HG03520 (cell line): ENCODE measurements around the gene EFNA5.

Experiments
- ATAC-seq: cut with Tn5 transposase; IDR thresholded peaks from one replicate; pipeline ENCODE4 v1.9.1; 2021; ENCODE audit warnings: mild to moderate bottlenecking, moderate library complexity; ENCODE audit not compliant: unreplicated experiment

The EFNA5 gene

DNA sequence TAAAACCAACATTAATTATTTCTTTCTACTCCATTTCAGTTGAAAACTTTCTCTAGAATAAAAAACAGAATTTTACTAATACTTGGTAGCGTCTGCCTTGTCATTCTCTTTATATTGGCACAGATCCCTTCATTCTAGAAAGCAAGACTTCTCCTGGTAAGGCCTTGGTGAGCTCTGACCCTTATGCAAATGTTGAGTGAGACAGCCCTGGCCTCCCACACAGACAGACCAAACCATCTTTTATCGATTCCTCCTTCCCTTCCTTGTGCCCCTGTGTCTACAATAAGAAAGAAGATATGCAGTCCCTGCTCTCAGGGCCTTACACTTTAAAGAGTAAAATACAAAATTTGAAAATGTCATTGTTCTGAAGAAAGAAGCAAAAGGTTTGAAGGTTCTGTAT, 262.2 kb downstream of the EFNA5 start:
- no peak for ATAC-seq

DNA sequence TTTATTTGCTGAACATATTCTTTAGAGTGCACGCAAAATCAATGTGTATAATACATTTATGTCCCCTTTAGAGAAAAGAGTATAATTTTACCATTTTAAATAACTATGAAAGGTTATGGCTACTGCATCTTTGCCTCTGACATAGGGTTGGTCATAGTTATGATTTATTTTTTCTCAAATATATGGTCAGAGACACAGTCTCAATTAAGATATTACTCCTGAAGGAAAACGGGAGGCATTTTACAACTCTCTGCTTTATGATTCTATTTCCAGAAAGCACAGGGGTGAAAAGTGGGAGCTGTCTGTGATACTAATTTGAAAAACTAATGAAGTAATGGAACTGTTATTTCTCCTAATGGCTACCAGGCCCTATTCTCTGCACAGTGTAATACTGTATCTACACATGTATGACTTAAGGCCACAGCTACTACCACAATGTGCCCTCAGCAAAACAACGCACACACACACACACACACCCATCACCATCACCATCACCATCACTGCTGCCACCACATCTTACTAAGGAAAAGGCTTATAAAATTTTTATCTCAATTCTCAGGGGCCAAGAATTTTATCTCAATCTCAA, 262.9 kb downstream of the EFNA5 start:
- ATAC-seq: no peak

DNA sequence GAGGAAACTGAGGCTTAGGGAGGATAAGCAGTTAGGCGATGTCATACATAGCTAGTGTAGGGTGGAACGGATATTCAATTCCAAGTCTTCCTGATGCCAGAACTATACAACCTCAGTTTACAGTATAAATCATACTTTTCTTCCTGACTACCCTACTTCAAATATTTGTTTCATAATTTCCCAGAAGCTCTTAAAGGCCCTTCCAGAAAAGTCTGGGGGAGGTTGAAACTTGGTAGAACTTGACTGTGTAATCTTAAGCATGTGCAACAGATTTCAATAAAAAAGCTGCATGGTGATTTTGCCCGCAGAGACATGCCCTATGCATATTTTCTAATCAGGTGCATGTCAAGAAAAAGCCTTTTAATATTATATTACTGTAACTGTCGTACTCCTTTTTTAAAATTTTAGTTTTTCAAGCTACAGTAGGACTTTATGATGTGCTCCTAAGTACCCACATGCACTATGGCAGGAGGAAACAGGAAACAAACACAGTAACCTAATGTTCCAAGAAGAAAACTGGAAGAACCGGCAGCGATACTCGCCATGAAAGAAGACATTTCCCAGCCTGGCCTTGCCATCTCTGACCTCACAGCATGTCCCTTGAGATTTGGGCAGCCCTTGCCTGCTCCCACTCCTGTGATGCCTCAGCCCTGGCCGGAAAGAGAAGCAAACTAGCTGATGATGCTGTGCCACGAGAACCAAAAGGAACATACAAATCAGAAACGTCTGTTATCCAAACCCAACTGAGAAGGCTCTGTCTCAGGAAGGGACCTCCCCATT, 266.0 kb downstream of the EFNA5 start:
- no peak for ATAC-seq

DNA sequence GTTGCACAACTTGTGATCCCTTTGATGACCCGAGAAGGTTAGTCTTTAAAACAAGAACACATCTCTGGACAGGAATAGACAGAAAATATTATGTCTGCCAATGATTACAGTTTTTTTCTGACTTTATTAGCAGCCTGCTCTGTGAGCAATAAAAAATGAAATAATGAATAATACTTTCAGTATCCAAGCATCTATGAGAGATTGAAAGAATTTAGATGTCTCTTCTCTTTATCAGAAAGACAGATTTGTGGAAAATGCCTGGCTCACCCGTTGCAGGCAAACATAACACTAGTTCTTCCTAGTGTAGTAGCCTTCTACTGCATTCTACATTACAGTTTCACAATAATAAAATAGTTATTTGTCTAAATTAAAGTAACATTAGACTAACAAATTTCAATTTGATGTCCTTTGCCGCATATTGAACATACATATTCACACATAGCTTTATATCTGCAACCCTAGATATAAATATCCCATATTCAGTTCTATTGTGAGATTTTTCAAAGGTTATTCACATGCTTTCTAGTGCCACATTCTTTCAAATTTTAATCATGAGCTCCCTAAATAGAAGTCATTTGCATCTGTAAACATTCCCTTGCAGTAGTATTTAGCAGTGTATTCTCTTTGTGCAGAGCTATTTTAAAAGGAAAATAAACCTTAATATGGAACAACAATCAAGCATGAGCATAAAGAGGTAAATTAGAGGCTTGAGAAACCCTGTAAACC, 267.3 kb downstream of the EFNA5 start:
- ATAC-seq: no peak

DNA sequence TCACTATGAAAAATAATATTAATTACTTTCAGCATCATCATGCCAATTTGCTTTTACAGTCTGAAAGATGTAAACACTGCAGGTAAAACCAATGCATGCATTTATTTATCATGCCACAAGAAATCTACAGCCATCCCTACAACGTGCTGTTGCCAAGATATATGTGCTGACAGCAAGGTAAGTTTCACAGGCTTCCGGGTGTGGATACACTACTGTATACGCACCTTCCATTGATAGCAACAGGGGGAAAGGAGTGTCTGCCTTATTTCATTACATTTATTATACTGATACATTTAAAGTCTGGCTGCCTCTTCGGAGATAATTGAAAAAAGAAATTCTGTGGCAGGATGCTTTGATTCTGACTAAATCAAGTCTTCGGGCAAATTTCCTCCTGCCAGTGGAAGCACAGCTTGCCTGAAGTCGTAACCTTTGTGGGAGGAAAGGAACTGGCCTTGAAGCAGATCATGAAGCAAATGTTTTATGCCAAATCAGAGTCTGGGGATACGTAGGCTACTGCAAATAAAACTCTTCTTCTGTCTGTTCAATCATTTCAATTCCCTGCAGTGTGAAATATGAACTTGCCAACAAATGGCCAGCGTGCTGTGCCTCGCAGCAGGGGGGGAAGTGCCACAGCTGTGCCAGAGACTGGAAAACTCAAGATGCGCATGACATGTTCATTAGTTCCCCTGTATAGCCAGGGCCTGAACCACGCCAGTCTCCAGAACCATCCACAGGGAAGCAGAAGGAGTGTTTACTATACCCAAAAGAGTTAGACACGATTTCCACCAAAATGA, 268.1 kb downstream of the EFNA5 start:
- no peak for ATAC-seq

DNA sequence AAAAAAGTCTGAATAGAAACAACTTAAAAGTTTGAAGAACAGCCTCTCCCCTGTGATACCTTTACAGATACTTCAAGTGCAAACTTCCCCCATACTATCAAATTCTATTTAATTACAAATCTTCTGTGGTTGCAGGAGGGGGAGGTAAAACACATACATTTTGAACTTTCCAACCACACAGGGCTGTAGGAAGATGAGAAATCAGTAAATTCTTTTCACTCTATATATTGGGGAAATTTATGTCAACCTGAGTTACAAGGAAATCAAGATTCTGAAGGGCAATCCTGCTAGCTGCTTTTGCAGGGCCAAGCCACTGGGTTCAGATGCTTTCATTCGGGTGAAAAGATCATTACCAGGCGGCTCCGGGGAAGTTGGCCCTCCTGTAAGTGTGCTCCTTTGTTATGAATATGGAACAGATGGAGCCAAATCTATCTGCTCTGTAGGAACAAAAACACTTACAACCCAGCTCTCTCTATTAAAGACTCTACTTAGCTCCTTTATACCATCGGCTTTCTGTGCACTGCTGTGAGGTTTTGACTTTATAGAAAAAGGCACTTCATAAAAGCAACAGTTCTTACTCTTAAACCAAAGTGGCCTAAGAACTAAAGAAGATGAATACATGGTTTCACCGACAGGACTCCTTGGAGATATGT, 269.1 kb downstream of the EFNA5 start:
- ATAC-seq: no peak

DNA sequence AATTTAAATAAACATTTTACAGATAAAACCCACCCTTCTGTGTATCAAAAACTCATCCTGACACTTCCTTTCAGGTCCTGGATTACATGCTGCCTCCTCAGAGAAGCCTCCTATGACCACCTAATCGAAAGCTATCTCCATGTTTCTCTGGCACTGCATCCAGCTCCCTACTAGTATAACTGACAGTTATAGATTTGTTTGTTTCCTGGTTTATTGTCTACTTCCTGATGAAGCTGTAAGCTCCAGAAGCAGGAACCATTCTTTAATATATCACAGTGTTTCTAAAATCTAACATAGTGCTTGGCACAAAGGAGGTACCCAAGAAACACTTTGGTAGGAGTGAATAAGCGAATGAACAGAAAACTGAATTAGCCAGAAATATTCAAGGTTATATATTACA, 270.4 kb downstream of the EFNA5 start:
- no peak for ATAC-seq

DNA sequence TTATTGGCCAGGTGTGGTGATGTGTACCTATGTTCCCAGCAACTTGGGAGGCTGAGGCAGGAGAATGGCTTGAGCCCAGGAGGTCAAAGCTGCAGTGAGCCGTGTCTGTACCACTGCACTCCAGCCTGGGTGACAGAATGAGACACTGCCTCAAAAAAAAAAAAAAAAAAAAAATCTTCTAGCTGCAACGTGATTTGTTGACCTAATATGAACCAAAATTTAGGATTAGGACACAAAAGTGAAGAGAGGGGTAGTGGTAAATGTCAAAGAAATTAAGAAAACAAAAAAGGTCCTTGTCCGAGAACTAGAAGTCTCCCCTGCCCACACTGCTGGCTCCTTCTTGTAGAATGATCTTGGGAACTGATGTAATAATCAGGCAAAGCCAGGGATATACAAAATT, 272.0 kb downstream of the EFNA5 start:
- ATAC-seq: no peak

DNA sequence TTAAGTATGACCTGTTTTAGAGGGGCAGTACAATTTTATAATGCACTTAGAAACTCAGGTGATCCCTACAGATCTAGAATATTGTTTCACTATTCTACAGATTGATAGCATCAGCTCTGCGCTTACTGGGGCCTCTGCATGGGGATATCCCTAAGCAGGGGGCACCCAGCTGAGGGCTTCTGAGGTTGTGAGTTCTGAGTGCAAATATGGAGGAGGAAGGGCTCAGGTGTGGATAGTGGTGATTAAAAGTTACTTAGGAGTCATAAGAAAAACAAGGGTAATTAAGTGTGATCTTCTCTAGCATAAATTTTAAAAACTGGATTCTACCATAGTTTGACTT, 274.4 kb downstream of the EFNA5 start:
- peak; percentile 34 for ATAC-seq

DNA sequence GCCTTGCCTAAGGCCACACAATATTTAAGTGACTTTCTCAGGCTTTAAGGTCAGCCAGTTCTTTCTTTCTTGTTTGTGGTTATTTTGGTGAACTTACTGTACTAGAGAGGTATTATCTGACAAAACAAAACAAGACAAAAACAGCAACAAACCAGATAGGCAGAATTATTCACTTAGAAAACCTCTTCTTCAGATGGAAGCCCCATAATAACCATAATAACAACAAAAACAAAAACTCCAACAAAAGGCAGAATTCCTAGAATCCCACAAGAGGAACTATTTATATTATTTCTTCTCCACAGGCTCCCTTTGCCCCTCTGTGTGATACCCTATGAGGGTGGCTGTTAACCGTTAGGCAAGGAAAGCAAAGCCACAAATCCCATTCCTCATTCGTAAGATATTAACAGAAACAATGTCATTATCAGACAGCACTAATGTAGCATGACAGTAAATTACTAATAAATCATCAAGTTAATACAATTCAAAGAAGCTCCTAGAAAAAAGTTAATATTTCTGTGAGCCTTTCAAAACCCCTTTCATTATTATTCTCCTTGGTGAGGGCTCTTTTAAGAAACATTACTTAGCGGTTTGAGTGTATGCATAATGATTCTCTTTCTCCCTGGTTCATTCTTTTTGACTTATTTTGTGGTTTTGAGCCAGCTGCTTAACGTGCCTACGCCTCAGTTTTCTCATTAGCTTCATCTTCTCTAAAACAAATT, 274.9 kb downstream of the EFNA5 start:
- peak; percentile 76 for ATAC-seq

DNA sequence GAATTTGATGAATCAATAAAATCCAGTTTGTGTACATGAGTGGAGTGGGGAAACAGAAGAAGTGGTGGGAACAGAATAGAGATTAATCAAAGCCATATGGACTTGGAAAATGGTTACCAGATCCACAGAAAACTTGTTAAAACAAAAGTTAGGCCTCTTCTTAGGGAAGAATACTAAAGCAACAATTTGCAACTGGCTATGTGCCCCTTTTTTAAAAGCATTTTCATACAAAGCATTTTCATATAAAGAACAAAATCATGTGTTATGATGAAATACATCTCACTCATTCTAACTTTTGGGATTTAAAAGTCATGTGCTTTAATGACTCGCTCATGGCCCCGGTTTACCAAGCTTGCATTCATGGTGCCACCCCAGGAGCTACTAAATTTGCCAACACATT, 276.9 kb downstream of the EFNA5 start:
- no peak for ATAC-seq

DNA sequence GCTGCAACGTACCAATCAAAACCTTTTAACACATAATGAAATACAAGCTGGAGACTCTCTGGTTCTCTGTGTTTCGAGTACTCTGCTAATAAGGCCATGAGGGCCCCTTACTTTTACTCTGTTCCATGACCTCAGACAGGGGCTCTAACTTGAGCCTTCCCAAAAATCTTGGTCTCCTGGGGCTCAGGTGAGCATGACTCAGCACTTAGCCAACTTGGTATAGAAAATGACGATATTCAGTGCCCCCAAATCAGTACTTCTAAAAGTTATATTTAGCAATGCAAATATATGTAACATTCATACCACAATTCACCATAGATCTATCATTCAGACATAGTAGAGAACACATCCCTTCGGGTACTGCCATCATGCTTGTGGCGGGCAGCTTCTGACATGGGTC, 278.9 kb downstream of the EFNA5 start:
- no peak for ATAC-seq

DNA sequence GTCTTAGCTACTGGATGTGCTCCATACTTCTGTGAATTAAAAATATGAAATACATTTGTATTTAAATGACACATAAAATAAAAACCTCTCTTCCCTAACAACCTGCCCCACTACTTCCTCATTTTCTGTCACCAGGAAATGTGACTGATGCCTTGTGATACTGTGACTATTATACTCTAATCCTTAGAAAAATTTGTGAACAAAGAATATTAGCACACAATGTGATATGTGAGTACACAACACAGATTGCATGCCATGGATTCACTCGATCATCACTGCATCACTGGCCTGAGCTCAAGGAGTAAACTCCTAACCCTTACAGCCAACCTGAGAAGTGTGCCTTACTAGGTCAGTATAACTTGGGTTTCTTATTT, 281.0 kb downstream of the EFNA5 start:
- ATAC-seq: no peak

DNA sequence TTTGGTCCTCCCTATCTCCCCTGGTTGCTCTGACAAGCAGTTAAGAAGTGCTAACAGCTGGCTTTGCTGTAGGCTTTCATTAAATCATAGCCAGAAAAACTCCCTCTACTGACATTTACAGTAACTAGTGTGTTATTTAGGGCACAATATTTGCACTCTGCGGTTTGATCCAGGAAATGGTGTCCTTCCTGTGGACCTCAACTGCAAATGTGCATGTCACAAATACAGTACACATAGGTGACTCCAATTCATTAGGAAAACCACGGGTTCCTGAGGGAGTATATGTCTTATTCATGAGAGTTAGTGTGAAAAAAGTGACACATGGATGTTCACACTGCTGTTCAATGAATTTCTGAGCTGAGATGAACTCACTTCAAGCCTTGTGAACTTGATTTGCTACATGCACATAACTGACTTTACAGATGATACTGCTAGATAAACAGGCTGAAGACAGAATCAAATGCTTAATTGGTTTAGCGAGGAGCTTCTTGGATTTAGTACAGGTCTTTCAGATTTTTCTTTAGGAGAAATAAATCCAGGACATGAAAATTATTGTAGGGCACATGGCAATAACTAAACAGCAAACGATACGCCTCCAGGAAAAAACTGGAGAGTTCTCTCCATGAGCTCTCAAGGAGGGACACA, 281.5 kb downstream of the EFNA5 start:
- ATAC-seq: peak; percentile 68

DNA sequence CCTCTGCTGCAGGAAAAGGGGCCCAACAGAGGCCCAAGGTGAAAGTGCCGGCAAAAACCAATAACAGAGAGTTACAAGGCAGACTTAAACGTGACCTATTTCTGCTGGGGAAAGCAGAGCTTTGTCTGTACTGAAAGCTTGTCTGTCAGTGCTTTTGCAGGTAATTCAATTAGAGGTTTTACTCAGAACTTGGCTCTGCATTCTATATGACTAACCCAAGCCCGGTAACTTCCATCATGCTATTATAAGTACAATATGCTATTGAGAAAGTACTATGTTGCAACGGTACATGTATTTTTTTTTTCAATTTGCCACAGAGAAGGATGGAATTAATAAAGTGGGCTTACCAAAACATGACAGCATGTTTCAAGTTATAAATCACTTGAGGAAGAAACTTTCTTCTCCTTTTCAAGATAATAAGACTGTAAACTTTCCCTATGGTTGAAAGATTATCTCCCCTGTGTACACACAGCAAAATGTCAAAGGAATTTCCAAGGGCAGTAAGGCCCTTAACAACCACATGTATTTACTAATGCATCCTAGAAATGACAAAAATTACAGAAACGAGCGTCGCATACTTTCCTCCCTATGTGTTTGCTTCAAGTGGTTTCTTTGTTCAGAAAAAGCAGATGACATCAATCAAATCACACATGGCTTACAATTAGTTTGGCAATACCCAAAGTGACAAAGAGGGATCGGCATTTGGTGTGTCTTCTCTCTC, 282.4 kb downstream of the EFNA5 start:
- peak; percentile 50 for ATAC-seq

DNA sequence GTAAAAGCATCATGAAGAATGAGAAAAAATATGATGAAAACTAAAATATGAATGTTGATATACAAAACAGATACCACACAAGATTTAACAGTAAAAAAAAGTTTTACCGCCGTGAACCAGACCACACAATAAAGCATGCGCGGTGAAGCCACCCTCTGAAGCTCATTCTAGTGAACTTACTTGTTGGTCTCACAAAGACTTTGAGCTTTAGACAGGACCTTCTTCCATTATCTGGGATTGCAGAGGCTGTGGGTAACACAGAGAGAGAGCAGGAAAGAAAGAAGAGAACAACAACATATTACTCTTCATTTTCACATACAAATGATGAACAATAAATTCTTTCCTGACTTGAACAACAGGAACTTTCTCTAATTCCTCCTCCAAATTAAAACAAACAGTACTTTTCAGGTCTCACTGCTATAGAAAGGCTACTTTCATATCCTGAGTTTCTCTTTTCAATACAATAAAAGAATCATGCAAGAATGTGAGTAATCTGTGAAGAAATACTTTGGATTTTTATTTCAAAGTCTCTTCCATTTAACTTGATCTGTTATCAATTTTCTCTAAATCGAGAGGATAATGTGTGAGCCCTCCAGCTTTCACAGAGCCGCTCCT, 283.1 kb downstream of the EFNA5 start:
- no peak for ATAC-seq

DNA sequence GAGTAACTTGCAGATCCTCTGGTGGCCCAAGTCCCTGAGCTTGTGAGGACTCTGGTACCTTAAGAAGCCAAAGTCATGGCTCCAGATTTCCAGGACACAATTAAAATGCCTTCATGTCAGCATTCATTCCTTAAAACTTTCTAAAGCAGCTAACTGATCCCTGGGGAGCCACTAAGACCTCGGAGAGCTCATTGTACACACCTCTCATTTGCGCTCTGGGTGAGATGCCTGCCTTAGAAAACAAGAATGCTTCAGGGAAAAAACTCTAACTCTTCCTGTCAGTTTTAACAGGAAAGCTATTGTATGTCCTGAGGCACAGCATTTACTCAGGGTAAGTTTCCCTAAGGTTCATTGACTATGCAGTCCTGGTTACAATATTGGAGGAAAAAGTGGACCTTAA, 285.0 kb downstream of the EFNA5 start:
- ATAC-seq: no peak

DNA sequence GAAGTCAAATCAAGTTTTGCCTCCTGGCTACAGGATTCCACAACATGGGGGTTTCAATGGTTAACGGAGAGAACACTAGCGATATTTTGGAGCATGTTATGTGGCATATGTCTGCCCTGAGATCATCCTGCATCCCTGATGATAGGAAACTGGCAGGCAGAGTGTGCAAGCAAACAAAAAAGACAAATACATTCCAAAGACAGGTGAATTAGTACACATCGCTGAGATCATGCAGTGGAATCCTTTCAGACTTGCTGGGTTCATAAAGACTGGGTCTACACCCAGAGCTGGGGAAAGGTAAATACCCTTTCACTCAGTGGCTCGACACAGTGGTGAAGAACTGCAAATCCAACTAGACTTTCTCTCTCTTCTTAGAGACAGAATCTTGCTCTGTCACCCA, 286.5 kb downstream of the EFNA5 start:
- no peak for ATAC-seq

DNA sequence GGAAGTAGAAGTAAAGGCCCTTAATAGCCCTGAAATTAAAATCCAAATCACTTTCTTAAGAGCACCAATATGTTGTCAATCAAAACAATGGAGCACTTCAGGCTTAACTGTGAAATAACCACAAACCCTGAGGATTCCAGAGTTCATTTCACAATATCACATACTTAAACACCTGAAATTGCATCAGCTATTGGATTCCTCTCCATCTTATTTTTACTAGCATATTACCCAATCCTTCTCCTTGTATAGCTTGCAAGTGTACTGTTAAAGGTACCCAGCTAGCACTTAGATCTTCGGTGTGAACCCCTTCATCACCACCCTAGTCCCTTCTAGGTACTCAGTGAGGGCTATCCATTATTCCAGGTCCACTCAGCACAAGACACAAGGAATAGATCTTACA, 287.3 kb downstream of the EFNA5 start:
- ATAC-seq: no peak
